Stimulated activated CD4-positive, alpha-beta T cell treated with anti-CD3 and anti-CD28 coated beads, Interleukin-4, amount 100 ng/mL, for 48 hours (primary cell): ENCODE measurements around the gene ATF7.
"Not testable (repeated sequence)": the region's sequence is repeated elsewhere in the genome, so short reads cannot be mapped to it uniquely, and the experiment has no call there.

Source experiments
- DNase-seq, 2 donors: peaks; one replicate each; pipeline ENCODE4 v3.0.0-alpha.2; 2020; ENCODE audit warnings: low read depth in 2 of 2

The ATF7 gene

GRCh38 chr12:53627919-53628318 is 1.7 kb upstream of the ATF7 start:
- DNase-seq = no peak

- DNase-seq = no peak
These were observed 554 bp upstream of the ATF7 start for GRCh38 chr12:53626702-53627169.

- DNase-seq = no peak
These were observed 723 bp downstream of the ATF7 start for GRCh38 chr12:53625373-53625945.

DNA sequence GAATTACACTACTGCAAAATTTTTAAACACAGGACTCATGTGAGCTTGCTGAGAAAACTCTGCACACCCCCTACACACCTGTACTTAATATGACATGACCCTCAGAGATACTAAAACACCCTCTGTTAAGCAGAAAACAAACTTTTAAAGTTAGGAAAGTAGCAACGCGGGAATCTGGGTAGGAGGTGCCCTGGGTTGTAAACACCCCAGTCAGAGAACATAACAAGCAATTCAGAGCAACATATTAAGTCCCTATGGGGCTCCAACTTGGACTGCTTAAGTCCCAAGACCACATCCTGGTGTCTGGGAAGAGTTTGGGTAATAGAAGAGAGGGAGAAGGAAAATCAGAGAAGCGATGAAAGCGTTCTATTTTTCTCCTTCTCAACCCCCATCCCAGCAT is 1.2 kb downstream of the ATF7 start:
- DNase-seq = no peak

GRCh38 chr12:53624458-53624857 is 1.7 kb downstream of the ATF7 start:
- no peak for DNase-seq

DNA sequence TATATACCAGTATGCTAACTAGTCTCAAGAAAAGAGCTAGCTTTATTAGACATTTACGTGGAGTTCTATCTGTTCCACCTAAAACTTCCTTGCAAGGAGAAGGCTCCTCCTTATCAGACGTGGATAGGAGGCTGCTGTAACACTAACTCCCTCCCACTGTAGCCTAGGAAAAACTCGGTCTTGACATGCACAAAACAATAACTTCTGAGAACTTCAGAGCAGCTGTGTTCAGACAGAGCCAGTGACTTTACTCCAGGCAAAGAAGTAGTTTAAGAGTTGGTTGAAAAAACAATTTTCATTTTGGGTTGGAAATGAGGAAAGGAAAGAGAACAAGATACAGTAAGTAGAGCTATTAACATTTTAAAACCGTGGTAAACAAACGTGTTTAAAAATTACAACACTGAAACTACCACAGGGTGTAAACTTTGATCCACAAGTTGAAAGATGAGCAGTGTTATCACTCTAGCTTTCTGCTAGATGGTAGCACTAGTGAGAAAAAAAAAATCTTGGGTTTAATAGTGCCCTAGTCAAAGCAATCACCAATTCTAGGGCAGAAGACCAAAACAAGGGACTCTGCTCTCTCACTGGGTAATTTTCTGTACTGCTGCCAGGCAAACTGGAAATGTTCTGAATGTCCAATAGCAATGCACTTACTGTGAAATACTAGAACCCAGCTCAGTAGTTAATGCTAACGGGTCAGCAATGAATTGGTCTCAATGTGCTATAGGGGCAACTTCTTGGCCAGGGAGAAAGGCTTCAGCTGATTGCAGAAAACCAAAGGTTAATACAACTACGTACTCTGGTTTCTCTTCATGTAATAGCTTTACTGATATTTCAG is 2.4 kb downstream of the ATF7 start:
- no peak for DNase-seq

DNA sequence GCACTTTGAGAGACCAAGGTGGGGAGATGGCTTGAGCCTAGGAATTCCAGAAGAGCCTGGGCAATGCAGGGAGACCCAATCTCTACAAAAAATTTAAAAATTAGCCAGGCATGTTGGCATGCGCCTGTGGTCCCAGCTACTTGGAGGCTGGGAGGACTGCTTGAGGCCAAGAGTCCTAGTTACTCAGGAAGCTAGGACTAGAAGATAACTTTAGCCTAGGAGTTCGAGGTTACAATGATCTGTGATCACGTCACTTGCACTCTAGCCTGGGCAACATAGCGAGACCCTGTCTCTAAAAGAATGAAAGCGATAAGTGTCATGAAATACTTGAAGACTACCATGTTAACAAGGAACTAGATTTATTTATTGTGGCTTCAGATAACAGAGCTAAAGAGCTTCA is 3.5 kb downstream of the ATF7 start:
- DNase-seq = no peak

GRCh38 chr12:53618275-53618674 is 7.9 kb downstream of the ATF7 start:
- no peak for DNase-seq

- no peak for DNase-seq
These were observed 8.5 kb downstream of the ATF7 start for GRCh38 chr12:53617700-53618099.

GRCh38 chr12:53616950-53617349 is 9.2 kb downstream of the ATF7 start:
- no peak for DNase-seq

GRCh38 chr12:53613821-53614220 is 12.4 kb downstream of the ATF7 start:
- no peak for DNase-seq

DNA sequence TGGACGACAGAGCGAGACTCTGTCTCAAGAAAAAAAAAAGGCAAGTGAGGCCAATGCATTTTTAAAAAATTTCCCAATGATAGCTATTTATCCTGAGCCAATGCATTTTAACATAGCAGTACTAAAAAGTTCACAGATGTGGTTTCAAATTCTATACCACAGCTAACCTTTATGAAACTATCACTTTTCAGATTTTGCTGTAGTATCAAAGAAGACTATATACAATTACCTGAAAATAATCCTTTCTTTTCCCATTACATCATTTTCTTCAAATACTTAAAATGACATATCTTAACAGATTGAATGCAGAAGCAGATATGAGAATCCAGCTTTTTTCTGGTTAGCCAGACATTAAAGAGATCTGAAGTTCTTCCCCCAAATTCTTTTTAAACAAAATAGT is 13.2 kb downstream of the ATF7 start:
- no peak for DNase-seq

- DNase-seq = no peak
These were observed 14.9 kb downstream of the ATF7 start for GRCh38 chr12:53611304-53611703.

DNA sequence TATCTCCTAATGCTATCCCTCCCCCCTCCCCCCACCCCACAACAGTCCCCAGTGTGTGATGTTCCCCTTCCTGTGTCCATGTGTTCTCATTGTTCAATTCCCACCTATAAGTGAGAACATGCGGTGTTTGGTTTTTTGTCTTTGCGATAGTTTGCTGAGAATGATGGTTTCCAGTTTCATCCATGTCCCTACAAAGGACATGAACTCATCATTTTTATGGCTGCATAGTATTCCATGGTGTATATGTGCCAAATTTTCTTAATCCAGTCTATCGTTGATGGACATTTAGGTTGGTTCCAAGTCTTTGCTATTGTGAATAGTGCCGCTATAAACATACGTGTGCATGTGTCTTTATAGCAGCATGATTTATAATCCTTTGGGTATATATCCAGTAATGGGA is 19.5 kb downstream of the ATF7 start:
- not testable (repeated sequence) for DNase-seq

- DNase-seq = no peak
These were observed 21.6 kb downstream of the ATF7 start for GRCh38 chr12:53604581-53604980.

DNA sequence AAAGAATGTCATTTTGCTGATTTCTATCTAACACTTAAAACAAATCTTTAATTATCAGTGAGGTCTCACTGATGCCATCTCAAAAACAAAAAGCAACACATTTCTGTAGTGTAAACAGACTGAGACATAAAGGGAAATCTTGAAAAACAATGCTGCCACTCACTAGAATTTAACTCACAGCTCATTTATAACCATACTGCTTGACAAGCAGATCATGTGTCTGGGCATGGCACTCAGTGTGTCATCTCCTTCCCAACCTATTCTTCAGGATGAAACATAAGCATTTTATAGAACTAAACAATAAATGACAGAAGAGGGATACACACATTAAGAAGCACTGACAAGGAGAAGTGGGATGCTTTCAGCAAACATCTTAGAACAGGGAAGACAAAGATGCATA is 22.4 kb downstream of the ATF7 start:
- DNase-seq = no peak

DNA sequence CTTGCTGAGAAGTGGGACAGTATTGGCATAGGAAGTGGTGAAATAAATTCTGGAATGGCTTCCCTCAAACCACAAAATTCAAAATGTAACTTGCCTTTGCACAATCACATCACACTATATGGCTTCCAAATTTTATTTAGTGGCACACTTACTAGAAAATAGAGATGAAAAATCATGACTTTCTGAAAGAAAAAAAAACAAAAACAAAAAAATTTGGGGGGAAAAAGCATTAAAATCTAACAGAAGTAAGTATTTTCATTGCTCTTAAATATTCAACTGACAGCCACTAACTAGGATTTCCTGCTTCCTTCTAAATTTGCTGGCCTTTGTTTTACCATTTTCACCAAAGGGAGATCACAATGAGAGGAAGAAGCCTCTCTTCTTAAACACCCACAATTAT is 23.0 kb downstream of the ATF7 start:
- DNase-seq = no peak

GRCh38 chr12:53602176-53602864 is 23.9 kb downstream of the ATF7 start:
- no peak for DNase-seq

DNA sequence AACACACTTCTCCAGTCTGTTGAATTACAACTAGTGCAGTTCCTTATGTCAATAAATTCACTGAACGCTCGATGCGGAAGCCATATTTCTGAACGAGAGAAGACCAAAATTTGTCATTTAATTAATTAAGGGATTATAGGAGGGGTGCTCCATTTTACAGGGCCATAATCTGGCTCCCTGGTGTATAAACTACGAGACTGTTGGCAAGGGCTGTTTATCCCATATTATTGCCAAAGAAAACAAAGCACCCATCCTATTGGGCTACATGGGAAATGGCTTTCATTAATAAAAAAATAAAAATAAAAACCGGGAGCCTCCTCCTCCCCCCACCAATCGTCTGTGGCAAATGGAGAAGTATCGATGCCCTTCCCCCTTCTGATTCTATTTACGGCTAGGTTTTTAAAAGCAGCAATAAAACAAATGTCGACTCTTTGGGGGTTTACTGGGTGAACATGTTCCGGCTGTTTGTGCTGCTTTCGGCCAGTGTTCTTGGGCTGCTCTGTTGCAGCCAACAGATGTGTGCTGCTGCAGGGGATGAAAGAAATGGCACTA is 24.8 kb downstream of the ATF7 start:
- DNase-seq = no peak

- no peak for DNase-seq
These were observed 25.5 kb downstream of the ATF7 start for GRCh38 chr12:53600490-53601295.

- no peak for DNase-seq
These were observed 26.6 kb downstream of the ATF7 start for GRCh38 chr12:53599579-53599978.

- not testable (repeated sequence) for DNase-seq
These were observed 27.2 kb downstream of the ATF7 start for GRCh38 chr12:53598971-53599370.
